ENCODE measurements around the gene MAN1A1.

Gene MAN1A1

GRCh38 chr6:119226089-119226488, 123.5 kb downstream of the MAN1A1 start:
- no peak for DNase-seq

DNA sequence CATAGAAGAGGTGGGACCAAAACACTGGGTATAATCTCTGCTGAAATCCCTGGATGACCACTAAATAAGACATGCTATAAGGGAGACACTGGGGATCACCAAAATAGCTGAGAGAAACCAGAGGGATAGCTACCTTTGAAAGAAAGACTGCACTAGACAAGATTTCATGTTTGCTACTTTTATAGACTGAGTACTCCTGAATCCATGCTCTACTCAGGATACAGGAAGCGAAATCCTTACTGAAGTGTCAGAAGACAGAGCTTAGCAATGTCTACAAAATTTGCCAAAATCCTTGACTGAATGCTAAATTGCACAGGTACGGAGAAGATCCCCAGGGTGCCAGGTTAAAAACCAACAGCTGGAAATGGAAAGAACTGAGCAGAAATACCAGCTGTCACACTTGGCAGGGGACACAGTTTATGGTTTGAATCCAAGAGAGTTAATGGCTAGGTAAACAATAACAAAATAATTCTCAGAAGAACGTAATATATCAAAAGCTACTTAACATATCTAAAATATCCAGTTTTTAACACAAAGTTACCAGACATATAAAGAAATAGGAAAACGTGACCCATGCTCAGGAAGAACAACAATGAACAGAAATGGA, 125.4 kb downstream of the MAN1A1 start:
- no peak for DNase-seq

GRCh38 chr6:119220452-119220851, 129.1 kb downstream of the MAN1A1 start:
- DNase-seq: no peak

DNA sequence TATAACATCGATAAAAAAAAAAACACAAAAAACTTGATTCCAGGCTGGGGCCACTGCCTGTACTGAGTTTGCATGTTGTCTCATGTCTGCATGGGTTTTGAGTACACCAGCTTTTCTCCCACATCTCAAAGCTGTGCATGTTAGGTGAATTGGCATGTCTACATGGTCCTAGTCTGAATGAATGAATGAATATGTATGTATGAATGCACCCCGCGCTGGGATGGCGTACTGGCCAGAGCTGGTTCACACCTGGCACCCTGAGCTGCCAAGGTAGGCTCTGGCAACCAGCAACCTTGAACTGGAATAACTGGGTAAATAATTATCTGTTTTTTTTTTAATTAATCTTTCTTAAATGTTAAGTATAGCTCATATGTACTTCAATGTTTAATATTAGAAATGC, 131.0 kb downstream of the MAN1A1 start:
- DNase-seq: no peak

GRCh38 chr6:119215885-119216590, 133.5 kb downstream of the MAN1A1 start:
- DNase-seq: no peak

DNA sequence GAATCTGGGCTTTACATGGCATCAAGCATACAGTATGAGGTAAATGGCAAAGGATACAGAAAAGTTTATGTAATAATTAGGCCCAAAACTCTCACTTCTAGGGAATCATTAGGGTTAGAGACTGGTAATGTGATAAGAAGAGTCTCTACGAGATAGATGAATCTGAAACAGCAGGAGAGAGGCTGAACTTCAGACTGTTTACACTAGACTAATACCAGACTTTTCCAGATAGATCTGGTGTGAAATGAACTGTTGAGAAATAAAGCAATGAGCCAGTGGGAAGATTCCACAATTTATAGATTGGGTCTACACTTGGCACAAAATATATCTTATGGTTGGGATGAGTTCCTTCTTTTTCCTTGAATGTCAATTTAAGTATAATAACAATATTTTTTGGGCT, 134.3 kb downstream of the MAN1A1 start:
- no peak for DNase-seq

DNA sequence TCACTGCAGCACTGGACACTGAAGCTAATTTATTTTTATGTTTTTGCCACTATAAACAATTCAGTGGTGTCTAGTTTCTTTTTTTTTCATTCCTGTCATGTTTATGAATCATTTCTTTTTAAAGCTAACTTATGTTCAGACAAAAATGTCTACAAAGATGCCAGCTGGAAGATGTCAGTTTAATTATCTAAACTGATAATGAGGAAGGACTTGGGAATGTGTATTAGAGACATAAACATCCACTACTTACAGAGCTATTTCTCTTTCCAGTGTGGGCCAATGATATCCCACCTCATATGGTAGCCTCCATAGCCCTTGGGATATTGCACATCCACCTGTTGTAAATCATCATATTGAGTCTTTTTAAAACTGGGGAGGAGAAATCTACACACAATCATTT, 139.0 kb downstream of the MAN1A1 start:
- DNase-seq: no peak

DNA sequence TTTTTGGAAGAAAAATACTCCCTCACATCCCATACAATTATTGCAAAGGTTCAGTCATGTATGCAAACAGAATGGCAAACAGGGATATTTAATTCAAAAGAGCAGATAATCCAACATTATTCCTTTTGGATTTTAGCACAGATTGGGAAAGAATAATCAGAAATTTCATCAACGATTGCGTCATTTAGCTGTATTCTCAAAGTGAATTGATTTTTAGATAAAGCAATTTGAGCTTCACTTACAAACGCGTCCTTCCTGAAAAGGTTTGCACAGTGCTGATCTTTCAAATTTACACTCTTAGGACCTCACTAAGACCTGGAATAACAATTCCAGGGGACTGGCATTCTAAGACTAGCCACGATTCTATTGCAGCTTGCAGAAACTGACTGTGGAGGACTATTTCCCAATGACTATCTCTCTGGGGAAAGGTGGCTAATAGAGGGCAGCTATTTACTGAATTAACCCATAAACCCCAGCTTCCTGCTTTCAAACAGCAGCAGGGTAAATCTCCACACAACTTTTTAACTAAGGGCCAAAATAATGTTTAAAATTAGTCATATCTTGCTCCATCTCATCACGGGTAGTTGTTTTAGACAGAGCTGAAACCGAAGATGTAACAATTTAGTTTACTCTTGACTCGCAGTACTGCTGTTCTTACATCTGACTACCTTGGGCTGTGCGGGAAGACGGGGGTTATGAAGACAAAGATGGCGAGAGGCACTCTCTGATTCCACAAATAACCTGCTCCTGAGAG, 139.9 kb downstream of the MAN1A1 start:
- no peak for DNase-seq

GRCh38 chr6:119207971-119208725, 141.4 kb downstream of the MAN1A1 start:
- DNase-seq: no peak

- no peak for DNase-seq
Measured at GRCh38 chr6:119207327-119207726, 142.2 kb downstream of the MAN1A1 start.

DNA sequence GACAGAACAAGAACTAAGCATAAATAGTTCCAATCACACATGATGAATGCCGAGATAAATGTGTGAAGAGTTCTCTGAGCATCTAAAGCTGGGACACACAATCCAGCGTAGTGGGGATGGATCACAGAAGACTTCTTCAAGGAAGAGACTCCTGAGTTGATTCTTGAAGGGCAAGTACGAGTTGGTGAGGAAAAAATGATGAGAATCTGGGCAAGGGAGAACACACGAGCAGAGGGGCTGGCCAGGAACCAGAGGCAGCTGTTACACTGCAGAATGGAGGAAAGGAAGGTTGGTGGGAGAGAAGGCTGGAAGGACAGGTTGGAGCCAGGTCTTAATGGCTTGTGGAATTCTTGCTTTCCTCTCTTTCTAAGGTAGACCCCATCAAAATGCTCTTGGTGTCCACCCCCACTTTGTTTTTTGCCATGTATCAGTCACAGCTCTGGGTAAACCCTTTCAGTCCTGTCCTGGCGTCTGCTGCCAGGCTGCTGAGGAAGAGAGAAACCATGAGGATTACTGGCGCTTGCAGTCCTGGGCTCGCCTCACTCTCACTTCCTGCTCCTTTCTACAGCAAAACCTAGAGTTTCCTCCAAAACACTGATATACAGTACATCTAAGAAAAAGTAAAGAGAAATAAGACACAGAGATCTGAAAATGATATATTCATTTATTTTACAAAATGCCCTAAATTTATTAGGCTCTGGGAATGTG, 143.5 kb downstream of the MAN1A1 start:
- DNase-seq: no peak

- DNase-seq: no peak
Measured at GRCh38 chr6:119204719-119205118, 144.8 kb downstream of the MAN1A1 start.

- no peak for DNase-seq
Measured at GRCh38 chr6:119201480-119201879, 148.1 kb downstream of the MAN1A1 start.

DNA sequence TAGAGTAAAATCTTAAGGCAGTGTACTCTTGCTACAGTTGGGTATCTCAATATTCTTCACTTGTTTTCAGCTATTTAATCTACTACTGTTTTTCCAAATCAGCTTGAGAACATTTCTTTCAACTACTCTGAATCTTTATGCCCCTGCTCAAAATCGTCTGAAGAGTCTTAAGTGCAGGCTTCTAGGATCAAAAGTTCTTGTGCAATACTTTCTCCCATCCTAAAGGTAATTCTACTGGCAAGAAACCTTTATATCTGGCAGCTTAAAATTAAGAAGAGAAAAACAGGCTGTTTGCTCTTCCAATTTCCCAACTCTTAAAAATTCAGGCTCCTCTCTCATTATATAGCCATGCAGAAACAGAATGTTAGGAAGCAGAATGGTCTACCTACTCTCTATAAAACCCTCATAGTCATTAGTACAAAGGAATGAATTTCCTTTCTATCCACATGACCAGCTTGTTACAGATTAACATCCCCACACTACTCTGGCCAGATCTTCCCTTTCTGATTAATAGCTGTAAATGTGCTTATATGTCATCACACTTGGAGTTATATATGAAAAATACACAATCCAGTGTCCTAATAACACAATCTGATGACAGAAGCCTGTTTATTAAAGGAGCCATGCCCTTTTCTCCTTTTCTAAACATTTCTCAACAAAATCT, 148.9 kb downstream of the MAN1A1 start:
- no peak for DNase-seq

DNA sequence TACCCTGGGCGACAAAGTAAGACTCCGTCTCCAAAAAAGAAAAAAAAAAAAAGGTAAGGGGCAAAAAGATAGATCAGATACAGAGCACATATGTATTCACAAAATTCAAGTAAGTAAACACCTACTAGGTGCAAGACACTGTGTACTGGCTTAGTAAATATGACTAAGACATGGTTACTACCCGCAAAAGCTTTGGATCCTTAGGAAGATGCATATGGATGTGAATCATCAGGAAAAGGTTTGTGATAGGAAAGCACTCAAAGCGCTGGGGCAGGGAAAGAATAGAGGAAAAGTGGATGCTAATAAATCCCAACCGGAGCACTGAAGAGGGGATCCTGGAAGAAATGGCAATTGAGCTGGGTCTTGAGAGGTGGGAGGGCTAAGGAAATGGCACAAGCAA, 152.3 kb downstream of the MAN1A1 start:
- DNase-seq: no peak

GRCh38 chr6:119196715-119197114, 152.8 kb downstream of the MAN1A1 start:
- DNase-seq: no peak

GRCh38 chr6:119195848-119196247, 153.7 kb downstream of the MAN1A1 start:
- no peak for DNase-seq

DNA sequence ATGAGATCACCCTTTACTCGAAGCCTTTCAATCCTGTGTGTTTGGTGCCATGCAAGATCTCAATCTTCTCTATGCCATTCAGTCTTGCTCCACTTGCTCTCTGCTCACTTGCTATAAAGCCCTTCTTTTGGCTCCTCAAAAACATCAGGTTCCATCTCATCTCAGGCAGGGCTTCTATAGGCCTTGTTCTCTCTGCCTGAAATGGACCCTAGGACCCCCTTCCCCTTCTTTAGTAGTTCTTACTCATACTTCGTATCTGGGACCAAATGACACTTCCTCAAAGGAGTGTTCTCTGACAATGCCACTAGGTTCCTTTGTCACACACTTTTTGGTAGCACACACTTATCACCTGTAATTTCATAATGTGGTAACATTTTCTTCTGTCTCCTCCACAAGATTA, 154.4 kb downstream of the MAN1A1 start:
- DNase-seq: no peak

DNA sequence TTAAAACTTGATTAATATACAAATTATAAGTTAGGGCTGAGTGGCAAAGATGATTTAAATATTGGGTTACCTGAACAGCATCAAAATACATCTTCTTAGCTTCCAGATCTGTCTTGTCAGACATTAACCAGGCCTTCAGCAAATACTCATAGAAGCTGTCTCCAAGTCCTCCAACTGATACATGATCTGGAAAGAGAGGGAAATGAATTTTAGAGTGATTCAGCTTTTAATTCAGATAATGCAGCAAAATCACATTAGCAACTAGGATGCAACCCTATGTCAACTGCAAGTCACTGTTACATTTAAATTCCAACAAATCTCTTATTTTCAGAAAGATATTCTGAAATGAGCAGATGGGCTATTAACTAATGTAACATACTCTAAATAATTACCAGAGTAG, 155.9 kb downstream of the MAN1A1 start:
- no peak for DNase-seq

DNA sequence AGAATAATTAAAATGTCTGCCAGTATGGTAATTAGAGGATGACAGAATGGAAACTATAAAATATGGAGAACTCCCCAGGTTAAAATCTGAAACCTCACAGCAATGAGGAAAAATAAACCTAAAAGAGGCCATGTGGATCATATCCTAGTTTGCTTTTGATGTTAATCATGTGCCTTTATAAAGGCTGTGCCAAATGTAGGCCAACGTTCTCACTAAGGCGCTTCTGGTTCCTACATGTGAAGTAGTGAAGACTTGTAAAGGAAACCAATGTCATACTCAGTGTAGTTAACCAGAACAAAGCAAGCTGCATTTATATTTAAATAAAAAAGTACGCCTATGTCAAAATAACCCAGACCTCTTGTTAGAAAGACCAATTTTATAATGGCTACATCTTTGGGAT, 157.4 kb downstream of the MAN1A1 start:
- no peak for DNase-seq

GRCh38 chr6:119190176-119190575, 159.4 kb downstream of the MAN1A1 start:
- no peak for DNase-seq

DNA sequence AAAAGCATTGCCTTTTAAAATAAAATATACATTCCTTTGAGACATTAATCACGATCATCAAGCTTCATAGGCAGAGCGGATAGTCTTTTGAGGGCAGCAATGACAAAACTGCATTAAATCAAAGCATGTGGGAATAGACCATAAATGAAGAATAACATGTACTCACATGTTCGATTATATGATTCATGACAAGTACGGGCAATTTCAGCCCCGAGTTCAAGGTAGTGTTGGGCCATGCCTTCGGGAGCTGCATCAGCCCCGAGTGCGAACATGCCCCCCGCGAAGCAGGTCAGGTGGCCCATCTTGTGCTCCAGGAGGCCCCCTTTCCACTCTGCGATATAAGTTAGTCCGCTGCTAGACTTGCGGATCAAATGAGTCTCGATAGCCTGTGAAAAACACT, 160.1 kb downstream of the MAN1A1 start:
- no peak for DNase-seq
